Keratinocyte (primary cell): ENCODE results near the gene MYBBP1A. TPM values are rescaled to one million over a fixed set of nuclear protein-coding genes. Genes with fewer than 3 reads are reported as not detected.

Source experiments
- DNase-seq: peaks from one replicate; pipeline ENCODE4 v3.0.0-alpha.2; 2011; ENCODE audit warnings: low read depth, missing footprints, low spot score
- FAIRE-seq: peaks from 2 replicates; lab custom pipeline; 2011; peaks lifted over from hg19 to GRCh38; lab: Jason Lieb, UNC
- H2AFZ ChIP-seq: 2 replicates; pipeline ENCODE4 v1.6.0; 2012; ENCODE audit warnings: low read length, control low read depth, inconsistent platforms; ENCODE audit not compliant: control insufficient read depth
- H3K27ac ChIP-seq: 2 replicates; pipeline ENCODE4 v1.5.1; 2011; ENCODE audit warnings: low read length; ENCODE audit not compliant: control insufficient read depth, insufficient read depth
- H3K27me3 ChIP-seq: 3 replicates; pipeline ENCODE4 v1.6.0; 2011; ENCODE audit warnings: low read length; ENCODE audit not compliant: control insufficient read depth, insufficient read depth; ENCODE audit errors: extremely low read depth
- H3K36me3 ChIP-seq, 2 experiments: 2 replicates in 1 of 2; 3 replicates in 1 of 2; pipeline ENCODE4 v1.5.1; 2011; ENCODE audit warnings: low read length in 2 of 2, mild to moderate bottlenecking in 1 of 2; ENCODE audit not compliant: control insufficient read depth in 2 of 2, insufficient read depth in 2 of 2; ENCODE audit errors: extremely low read depth in 1 of 2
- H3K4me1 ChIP-seq: 3 replicates; pipeline ENCODE4 v1.5.1; 2011; ENCODE audit warnings: low read length; ENCODE audit not compliant: control insufficient read depth, insufficient read depth; ENCODE audit errors: extremely low read depth
- H3K4me2 ChIP-seq: 3 replicates; pipeline ENCODE4 v1.6.0; 2011; ENCODE audit warnings: low read depth, low read length; ENCODE audit not compliant: control insufficient read depth, insufficient read depth; ENCODE audit errors: extremely low read depth
- H3K4me3 ChIP-seq, 3 experiments: fragments of 200-600 bp in 1 of 3; sonication (generic) in 1 of 3; 2 replicates in 2 of 3; 3 replicates in 1 of 3; pipeline ENCODE4 v1.5.1; 2011 to 2016; ENCODE audit warnings: low read length in 3 of 3, mild to moderate bottlenecking in 3 of 3, control low read depth in 2 of 3, inconsistent platforms in 1 of 3, low read depth in 1 of 3, mixed read lengths in 1 of 3, mixed run types in 1 of 3, moderate library complexity in 1 of 3; ENCODE audit not compliant: control insufficient read depth in 2 of 3, insufficient read depth in 2 of 3; ENCODE audit errors: extremely low read depth in 1 of 3
- H3K79me2 ChIP-seq: 2 replicates; pipeline ENCODE4 v1.6.0; 2012; ENCODE audit warnings: low read length; ENCODE audit not compliant: control insufficient read depth, insufficient read depth
- H3K9ac ChIP-seq: 3 replicates; pipeline ENCODE4 v1.6.0; 2011; ENCODE audit warnings: low read length; ENCODE audit not compliant: control insufficient read depth, insufficient read depth; ENCODE audit errors: extremely low read depth
- H3K9me1 ChIP-seq: 3 replicates; pipeline ENCODE4 v1.6.0; 2011; ENCODE audit warnings: low read length; ENCODE audit not compliant: control insufficient read depth, insufficient read depth; ENCODE audit errors: extremely low read depth
- H3K9me3 ChIP-seq: 2 replicates; pipeline ENCODE4 v1.5.1; 2012; ENCODE audit warnings: low read depth, low read length; ENCODE audit not compliant: control insufficient read depth
- H4K20me1 ChIP-seq: 3 replicates; pipeline ENCODE4 v1.6.0; 2011; ENCODE audit warnings: low read length; ENCODE audit not compliant: control insufficient read depth, insufficient read depth; ENCODE audit errors: extremely low read depth
- CTCF ChIP-seq, 3 experiments: IDR thresholded peaks in 1 of 3; conservative IDR thresholded peaks in 1 of 3; optimal IDR thresholded peaks in 1 of 3; 2 replicates in 2 of 3; 3 replicates in 1 of 3; pipeline versions ENCODE3 to v1.5.1; 2011; ENCODE audit warnings: low read length in 3 of 3, mild to moderate bottlenecking in 3 of 3, moderate library complexity in 2 of 3, control low read depth in 1 of 3, inconsistent platforms in 1 of 3; ENCODE audit not compliant: insufficient read depth in 2 of 3; ENCODE audit errors: extremely low read depth in 1 of 3
- EZH2 ChIP-seq: IDR thresholded peaks from one replicate; pipeline ENCODE4 v1.6.1; 2012; ENCODE audit warnings: inconsistent platforms, mild to moderate bottlenecking, low read length, moderate library complexity
- dilution Hi-C: fragments of 300-500 bp; cut with MboI; formaldehyde crosslinking; loops from one replicate; pipeline ENCODE4 v1.7.0; 2020; ENCODE audit warnings: low sequenced_read_pairs; ENCODE audit not compliant: extremely low pct_ligation_motif_present
- polyA plus RNA-seq, 5 experiments: library from polyadenylated mRNA; depleted of rRNA in 3 of 5; stranded (reverse) in 3 of 5; stranded (forward) in 1 of 5; unstranded in 1 of 5; fragments of >200 nt; gene quantifications; 1 replicate in 1 of 5; 2 replicates in 3 of 5; 3 replicates in 1 of 5; pipeline versions ENCODE4 v1.2.1 to v1.2.3, GENCODE V29; 2011 to 2012; ENCODE audit warnings: missing spikeins in 2 of 5, low read depth in 1 of 5, low replicate concordance in 1 of 5

Gene MYBBP1A
- polyA plus RNA-seq, 1 donor (not counting 4 experiments of a cell fraction or from before 2014, with no cell fraction given): 20.5 TPM

GRCh38 chr17:4533523-4534504, 21.4 kb downstream of the MYBBP1A start:
- no peak for FAIRE-seq
- H3K4me1 ChIP-seq: no peaks in the 10 kb centered on the region
- no peak overlapping the region for H3K9ac ChIP-seq

GRCh38 chr17:4532860-4533522, 22.2 kb downstream of the MYBBP1A start:
- H2AFZ ChIP-seq: no peak overlapping the region
- H3K9me3 ChIP-seq: no peaks in the 10 kb centered on the region
- dilution Hi-C loops: no loop called here
- peaks cover 1 to 7% of the 10 kb centered on the region in 2 experiments for H3K36me3 ChIP-seq
- TF ChIP-seq EZH2 (no peak), CTCF (optimal IDR thresholded peaks at IDR 0.05 in 1 of 3, IDR thresholded peaks at IDR 0.05 in 1 of 3, conservative IDR thresholded peaks at IDR 0.05 in 1 of 3; ENCODE audit: extremely low read depth in 1 of 3, insufficient read depth in 2 of 3, low read length in 3 of 3) (no peak)
- DNase-seq: no peak
- H3K4me1 ChIP-seq: no peaks in the 10 kb centered on the region
- H3K27me3 ChIP-seq: peaks cover 26% of the 10 kb centered on the region
- no peaks in the 10 kb centered on the region for H3K79me2 ChIP-seq
- no peak overlapping the region for H3K4me2 ChIP-seq
- peaks cover 9% of the 10 kb centered on the region for H4K20me1 ChIP-seq
- H3K27ac ChIP-seq: no peak overlapping the region
- no peaks in the 10 kb centered on the region for H3K9me1 ChIP-seq
- no peak for FAIRE-seq
- H3K9ac ChIP-seq: no peak overlapping the region
- no peak overlapping the region for H3K4me3 ChIP-seq

More at GRCh38 chr17:4533523-4534504, 21.4 kb downstream of the MYBBP1A start:
- no peak overlapping the region for H2AFZ ChIP-seq
- DNase-seq: no peak
- TF ChIP-seq EZH2: no peak
- no peak for TF ChIP-seq CTCF (optimal IDR thresholded peaks at IDR 0.05 in 1 of 3, IDR thresholded peaks at IDR 0.05 in 1 of 3, conservative IDR thresholded peaks at IDR 0.05 in 1 of 3; ENCODE audit: extremely low read depth in 1 of 3, insufficient read depth in 2 of 3, low read length in 3 of 3)
- no peak overlapping the region for H3K27ac ChIP-seq
- no peak overlapping the region for H3K4me2 ChIP-seq
- H3K36me3 ChIP-seq: peaks cover 7 to 10% of the 10 kb centered on the region in 2 experiments
- dilution Hi-C loops: no loop called here
- no peak overlapping the region for H3K4me3 ChIP-seq
- peaks cover 9% of the 10 kb centered on the region for H4K20me1 ChIP-seq
- H3K9me1 ChIP-seq: no peaks in the 10 kb centered on the region
- H3K27me3 ChIP-seq: peaks cover 26% of the 10 kb centered on the region
- no peaks in the 10 kb centered on the region for H3K79me2 ChIP-seq
- H3K9me3 ChIP-seq: no peaks in the 10 kb centered on the region
